H1 (cell line): ENCODE measurements around the gene BTBD1.

Experiments used
- CTCF ChIP-seq, 3 experiments: IDR thresholded peaks; 1 replicate in 2 of 3; 2 replicates in 1 of 3; pipeline versions ENCODE4 v1.5.1 to v1.6.1; 2011; ENCODE audit warnings: low read length in 3 of 3, mild to moderate bottlenecking in 3 of 3, inconsistent platforms in 2 of 3, low read depth in 1 of 3, moderate library complexity in 1 of 3; ENCODE audit not compliant: insufficient read depth in 1 of 3; ENCODE audit errors: control extremely low read depth in 1 of 3
- MAX ChIP-seq: IDR thresholded peaks from 2 replicates; pipeline ENCODE4 v1.6.1; 2012; ENCODE audit warnings: inconsistent platforms
- RFX5 ChIP-seq: IDR thresholded peaks from 2 replicates; pipeline ENCODE4 v1.6.1; 2011; ENCODE audit warnings: low read depth, low read length, improper control_type of control experiment, borderline replicate concordance
- SP4 ChIP-seq: IDR thresholded peaks from 2 replicates; pipeline ENCODE4 v1.6.1; 2012; ENCODE audit warnings: low read length, inconsistent platforms
- TAF1 ChIP-seq: IDR thresholded peaks from 2 replicates; pipeline ENCODE4 v1.6.1; 2011; ENCODE audit warnings: mild to moderate bottlenecking, low read depth, low read length
- YY1 ChIP-seq: IDR thresholded peaks from 2 replicates; pipeline ENCODE4 v1.6.1; 2011; ENCODE audit warnings: low read depth, mild to moderate bottlenecking, low read length

GRCh38 chr15:83102346-83102745, 35.3 kb upstream of the BTBD1 start:
- TF ChIP-seq YY1 (no peak), CTCF (IDR thresholded peaks at IDR 0.05; ENCODE audit: control extremely low read depth in 1 of 3, insufficient read depth in 1 of 3, low read depth in 1 of 3, low read length in 3 of 3) (no peak), TAF1 (no peak), SP4 (no peak), MAX (no peak), RFX5 (no peak)
